ENCODE data around the gene C12orf57. TPM values are rescaled to one million over a fixed set of nuclear protein-coding genes. Genes with fewer than 3 reads are reported as not detected.
A peak's percentile ranks its signal among the peaks of the same experiment; 100 is the strongest.

Gene C12orf57
- total RNA-seq, 1 experiment from 2014 or later, result 158 TPM

DNA sequence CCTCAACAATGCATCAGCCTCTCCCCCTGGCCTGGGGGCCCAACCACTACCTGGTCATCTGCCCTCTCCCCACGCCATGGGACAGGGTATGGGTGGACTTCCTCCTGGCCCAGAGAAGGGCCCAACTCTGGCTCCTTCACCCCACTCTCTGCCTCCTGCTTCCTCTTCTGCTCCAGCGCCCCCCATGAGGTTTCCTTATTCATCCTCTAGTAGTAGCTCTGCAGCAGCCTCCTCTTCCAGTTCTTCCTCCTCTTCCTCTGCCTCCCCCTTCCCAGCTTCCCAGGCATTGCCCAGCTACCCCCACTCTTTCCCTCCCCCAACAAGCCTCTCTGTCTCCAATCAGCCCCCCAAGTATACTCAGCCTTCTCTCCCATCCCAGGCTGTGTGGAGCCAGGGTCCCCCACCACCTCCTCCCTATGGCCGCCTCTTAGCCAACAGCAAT is 7.6 kb upstream of the C12orf57 start:
- Mint-ChIP-seq H3K4me1 (peaks cover 24% of the 10 kb centered on the region), H3K36me3 (peaks cover 46% of the 10 kb centered on the region)

GRCh38 chr12:6936636-6937480 is 7.0 kb upstream of the C12orf57 start:
- peak; percentile 30 for DNase-seq (ENCODE audit: low spot score)
- Mint-ChIP-seq H3K27ac (peak overlapping the region; percentile 83), H3K36me3 (peaks cover 46% of the 10 kb centered on the region), H3K4me1 (peaks cover 24% of the 10 kb centered on the region), H3K27me3 (ENCODE audit: low read depth) (no peaks in the 10 kb centered on the region), H3K4me3 (peak overlapping the region; percentile 69), H3K9me3 (no peaks in the 10 kb centered on the region)
- TF ChIP-seq SMAD3 (CRISPR knock-in tag; IDR thresholded peaks at IDR 0.05; ENCODE audit: borderline replicate concordance), result no peak
- no peak for TF ChIP-seq NR1H2 (CRISPR knock-in tag; IDR thresholded peaks at IDR 0.05)
- no peak for TF ChIP-seq SP1 (CRISPR knock-in tag; conservative IDR thresholded peaks at IDR 0.05)
- TF ChIP-seq, protein P1, sequence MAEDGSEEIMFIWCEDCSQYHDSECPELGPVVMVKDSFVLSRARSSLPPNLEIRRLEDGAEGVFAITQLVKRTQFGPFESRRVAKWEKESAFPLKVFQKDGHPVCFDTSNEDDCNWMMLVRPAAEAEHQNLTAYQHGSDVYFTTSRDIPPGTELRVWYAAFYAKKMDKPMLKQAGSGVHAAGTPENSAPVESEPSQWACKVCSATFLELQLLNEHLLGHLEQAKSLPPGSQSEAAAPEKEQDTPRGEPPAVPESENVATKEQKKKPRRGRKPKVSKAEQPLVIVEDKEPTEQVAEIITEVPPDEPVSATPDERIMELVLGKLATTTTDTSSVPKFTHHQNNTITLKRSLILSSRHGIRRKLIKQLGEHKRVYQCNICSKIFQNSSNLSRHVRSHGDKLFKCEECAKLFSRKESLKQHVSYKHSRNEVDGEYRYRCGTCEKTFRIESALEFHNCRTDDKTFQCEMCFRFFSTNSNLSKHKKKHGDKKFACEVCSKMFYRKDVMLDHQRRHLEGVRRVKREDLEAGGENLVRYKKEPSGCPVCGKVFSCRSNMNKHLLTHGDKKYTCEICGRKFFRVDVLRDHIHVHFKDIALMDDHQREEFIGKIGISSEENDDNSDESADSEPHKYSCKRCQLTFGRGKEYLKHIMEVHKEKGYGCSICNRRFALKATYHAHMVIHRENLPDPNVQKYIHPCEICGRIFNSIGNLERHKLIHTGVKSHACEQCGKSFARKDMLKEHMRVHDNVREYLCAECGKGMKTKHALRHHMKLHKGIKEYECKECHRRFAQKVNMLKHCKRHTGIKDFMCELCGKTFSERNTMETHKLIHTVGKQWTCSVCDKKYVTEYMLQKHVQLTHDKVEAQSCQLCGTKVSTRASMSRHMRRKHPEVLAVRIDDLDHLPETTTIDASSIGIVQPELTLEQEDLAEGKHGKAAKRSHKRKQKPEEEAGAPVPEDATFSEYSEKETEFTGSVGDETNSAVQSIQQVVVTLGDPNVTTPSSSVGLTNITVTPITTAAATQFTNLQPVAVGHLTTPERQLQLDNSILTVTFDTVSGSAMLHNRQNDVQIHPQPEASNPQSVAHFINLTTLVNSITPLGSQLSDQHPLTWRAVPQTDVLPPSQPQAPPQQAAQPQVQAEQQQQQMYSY (CRISPR knock-in tag; IDR thresholded peaks at IDR 0.05), result peak; percentile 46; the same call in 1 of the 2 replicates
- TF ChIP-seq FOXJ3 (CRISPR knock-in tag; IDR thresholded peaks at IDR 0.05; ENCODE audit: borderline replicate concordance), result no peak
- TF ChIP-seq, protein P2, sequence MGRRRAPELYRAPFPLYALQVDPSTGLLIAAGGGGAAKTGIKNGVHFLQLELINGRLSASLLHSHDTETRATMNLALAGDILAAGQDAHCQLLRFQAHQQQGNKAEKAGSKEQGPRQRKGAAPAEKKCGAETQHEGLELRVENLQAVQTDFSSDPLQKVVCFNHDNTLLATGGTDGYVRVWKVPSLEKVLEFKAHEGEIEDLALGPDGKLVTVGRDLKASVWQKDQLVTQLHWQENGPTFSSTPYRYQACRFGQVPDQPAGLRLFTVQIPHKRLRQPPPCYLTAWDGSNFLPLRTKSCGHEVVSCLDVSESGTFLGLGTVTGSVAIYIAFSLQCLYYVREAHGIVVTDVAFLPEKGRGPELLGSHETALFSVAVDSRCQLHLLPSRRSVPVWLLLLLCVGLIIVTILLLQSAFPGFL (CRISPR knock-in tag; IDR thresholded peaks at IDR 0.05; ENCODE audit: borderline replicate concordance), result no peak
- peak; percentile 19 for ATAC-seq
- ChIA-PET CTCF (interaction anchor here (0.5 to 6.9 kb wide), 15 partner anchors 9 to 173 kb away, joined by 3 to 93 read pairs (median 4); partner anchors contain the start of genes ATN1, LPCAT3 and SPSB2), POLR2A (interaction anchor here (0.9 to 4.3 kb wide), 10 partner anchors 9 to 85 kb away, joined by 3 to 44 read pairs (median 8); partner anchors contain the start of genes CDCA3, LPCAT3, SPSB2 and TPI1)

More for the DNA sequence above, 7.6 kb upstream of the C12orf57 start:
- Mint-ChIP-seq H3K27ac (peak overlapping the region; percentile 83), H3K9me3 (no peaks in the 10 kb centered on the region), H3K4me3 (peak overlapping the region; percentile 69), H3K27me3 (ENCODE audit: low read depth) (no peaks in the 10 kb centered on the region)
- ATAC-seq (no peak), DNase-seq (ENCODE audit: low spot score) (no peak)
- ChIA-PET CTCF (interaction anchor here (0.5 to 6.9 kb wide), 10 partner anchors 9 to 173 kb away, joined by 3 to 93 read pairs (median 18); partner anchors contain the start of genes ATN1 and SPSB2), POLR2A (interaction anchor here (0.9 to 4.3 kb wide), 4 partner anchors 9 to 67 kb away, joined by 3 to 44 read pairs (median 8); no protein-coding TSS in a partner anchor)
- TF ChIP-seq, protein P3, sequence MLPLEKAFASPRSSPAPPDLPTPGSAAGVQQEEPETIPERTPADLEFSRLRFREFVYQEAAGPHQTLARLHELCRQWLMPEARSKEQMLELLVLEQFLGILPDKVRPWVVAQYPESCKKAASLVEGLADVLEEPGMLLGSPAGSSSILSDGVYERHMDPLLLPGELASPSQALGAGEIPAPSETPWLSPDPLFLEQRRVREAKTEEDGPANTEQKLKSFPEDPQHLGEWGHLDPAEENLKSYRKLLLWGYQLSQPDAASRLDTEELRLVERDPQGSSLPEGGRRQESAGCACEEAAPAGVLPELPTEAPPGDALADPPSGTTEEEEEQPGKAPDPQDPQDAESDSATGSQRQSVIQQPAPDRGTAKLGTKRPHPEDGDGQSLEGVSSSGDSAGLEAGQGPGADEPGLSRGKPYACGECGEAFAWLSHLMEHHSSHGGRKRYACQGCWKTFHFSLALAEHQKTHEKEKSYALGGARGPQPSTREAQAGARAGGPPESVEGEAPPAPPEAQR (CRISPR knock-in tag; IDR thresholded peaks at IDR 0.05), result no peak
- TF ChIP-seq MLX (CRISPR knock-in tag; IDR thresholded peaks at IDR 0.05), result no peak

GRCh38 chr12:6937481-6938352 is 6.1 kb upstream of the C12orf57 start:
- H3K27me3 Mint-ChIP-seq (ENCODE audit: low read depth), result no peaks in the 10 kb centered on the region
- H3K9me3 Mint-ChIP-seq, result no peaks in the 10 kb centered on the region
- ChIA-PET CTCF (interaction anchor here (0.6 to 6.9 kb wide), 21 partner anchors 8 to 176 kb away, joined by 3 to 93 read pairs (median 4); partner anchors contain the start of genes ATN1, CDCA3, ENO2 and LPCAT3), POLR2A (interaction anchor here (0.6 to 4.3 kb wide), 14 partner anchors 8 to 188 kb away, joined by 3 to 44 read pairs (median 5); partner anchors contain the start of genes CDCA3, LPCAT3, SPSB2 and TPI1)
- ATAC-seq, result peak; percentile 83
- peaks cover 29% of the 10 kb centered on the region for H3K4me1 Mint-ChIP-seq
- H3K4me3 Mint-ChIP-seq, result peak overlapping the region; percentile 69
- H3K27ac Mint-ChIP-seq, result peak overlapping the region; percentile 93
- peaks cover 40% of the 10 kb centered on the region for H3K36me3 Mint-ChIP-seq
- peak; percentile 94 for DNase-seq (ENCODE audit: low spot score)
- TF ChIP-seq JAZF1 (CRISPR knock-in tag; IDR thresholded peaks at IDR 0.05), result no peak
- TF ChIP-seq IRF2 (CRISPR knock-in tag; IDR thresholded peaks at IDR 0.05; ENCODE audit: borderline replicate concordance, low read depth), result peak; percentile 62; the same call in 1 of the 2 replicates
- peak; percentile 86; the same call in 1 of the 2 replicates for TF ChIP-seq NFE2L1 (CRISPR knock-in tag; IDR thresholded peaks at IDR 0.05)
- no peak for TF ChIP-seq NR1H2 (CRISPR knock-in tag; IDR thresholded peaks at IDR 0.05)
- TF ChIP-seq, protein P4, sequence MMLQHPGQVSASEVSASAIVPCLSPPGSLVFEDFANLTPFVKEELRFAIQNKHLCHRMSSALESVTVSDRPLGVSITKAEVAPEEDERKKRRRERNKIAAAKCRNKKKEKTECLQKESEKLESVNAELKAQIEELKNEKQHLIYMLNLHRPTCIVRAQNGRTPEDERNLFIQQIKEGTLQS (CRISPR knock-in tag; conservative IDR thresholded peaks at IDR 0.05), result no peak
- TF ChIP-seq OVOL2 (CRISPR knock-in tag; IDR thresholded peaks at IDR 0.05; ENCODE audit: borderline replicate concordance), result no peak
- no peak for TF ChIP-seq HMGA2 (CRISPR knock-in tag; IDR thresholded peaks at IDR 0.05)
- TF ChIP-seq GABPB1 (CRISPR knock-in tag; IDR thresholded peaks at IDR 0.05), result peak; percentile 68
- peak; percentile 97 for TF ChIP-seq FOXP1 (CRISPR knock-in tag; IDR thresholded peaks at IDR 0.05; ENCODE audit: borderline replicate concordance)
- no peak; the same call in none of the 2 replicates for TF ChIP-seq TP53 (CRISPR knock-in tag; IDR thresholded peaks at IDR 0.05)
- TF ChIP-seq ZBTB43 (CRISPR knock-in tag; IDR thresholded peaks at IDR 0.05), result 0 out of 2 replicates have a peak, but pooled peaks have one; percentile 35
